ENCODE results near the gene FIGN. TPM values are rescaled to one million over a fixed set of nuclear protein-coding genes. Genes with fewer than 3 reads are reported as not detected.

FIGN gene
- total RNA-seq, 1 experiment from 2014 or later: 1.5 TPM

- DNase-seq (no peak), ATAC-seq (no peak)
- ChIA-PET POLR2A (ENCODE audit: unreplicated experiment) (no interaction called here), CTCF (no interaction called here)
- no peak overlapping the region for H3K27ac ChIP-seq (ENCODE audit: low read length)
- H3K4me3 ChIP-seq (ENCODE audit: low read length): no peak overlapping the region
- no peaks in the 10 kb centered on the region for H3K27me3 ChIP-seq (ENCODE audit: low read length)
- no peak overlapping the region for H3K4me2 ChIP-seq (ENCODE audit: low read length)
- H3K9me3 ChIP-seq (ENCODE audit: low read length): no peaks in the 10 kb centered on the region
- H2AFZ ChIP-seq (ENCODE audit: low read length): no peak overlapping the region
- H3K4me1 ChIP-seq (ENCODE audit: insufficient read depth, low read length): no peaks in the 10 kb centered on the region
- TF ChIP-seq CTCF (conservative IDR thresholded peaks at IDR 0.05; ENCODE audit: low read depth, low read length): peak; percentile 33; the same call in 1 of the 2 replicates
- TF ChIP-seq EZH2 (IDR thresholded peaks at IDR 0.05; ENCODE audit: low read length, unreplicated experiment): no peak
- no TSS peak for BruUV-seq (replicated peaks)
- no peaks in the 10 kb centered on the region for H4K20me1 ChIP-seq (ENCODE audit: low read length)
- no peaks in the 10 kb centered on the region for H3K36me3 ChIP-seq (ENCODE audit: low read depth, low read length)
- H3K9me2 ChIP-seq (replicated peaks; ENCODE audit: low read length): no peaks in the 10 kb centered on the region
- H3F3A ChIP-seq (ENCODE audit: low read length, unreplicated experiment): no peaks in the 10 kb centered on the region
- no peaks in the 10 kb centered on the region for H3K79me2 ChIP-seq (ENCODE audit: low read length)
- H3K9ac ChIP-seq (ENCODE audit: low read length): no peak overlapping the region
- intact Hi-C loops (cut with micrococcal nuclease): no loop called here
Measured at GRCh38 chr2:163644238-163644637, 91.6 kb downstream of the FIGN start.

GRCh38 chr2:163641986-163642385 lies 93.8 kb downstream of the FIGN start:
- H3K9me2 ChIP-seq (replicated peaks; ENCODE audit: low read length): no peaks in the 10 kb centered on the region
- H3K27me3 ChIP-seq (ENCODE audit: low read length): no peaks in the 10 kb centered on the region
- H3K9me3 ChIP-seq (ENCODE audit: low read length): no peaks in the 10 kb centered on the region
- TF ChIP-seq CTCF (conservative IDR thresholded peaks at IDR 0.05; ENCODE audit: low read depth, low read length) (no peak), EZH2phosphoT487 (IDR thresholded peaks at IDR 0.05; ENCODE audit: borderline replicate concordance, low read length) (no peak), EZH2 (IDR thresholded peaks at IDR 0.05; ENCODE audit: low read length, unreplicated experiment) (no peak)
- H3K4me1 ChIP-seq (ENCODE audit: insufficient read depth, low read length): no peaks in the 10 kb centered on the region
- no peaks in the 10 kb centered on the region for H4K20me1 ChIP-seq (ENCODE audit: low read length)
- no peaks in the 10 kb centered on the region for H3K36me3 ChIP-seq (ENCODE audit: low read depth, low read length)
- intact Hi-C loops (cut with micrococcal nuclease): no loop called here
- no TSS peak for BruUV-seq (replicated peaks)
- no peak overlapping the region for H3K4me2 ChIP-seq (ENCODE audit: low read length)
- ATAC-seq (no peak), DNase-seq (no peak)
- no peak overlapping the region for H2AFZ ChIP-seq (ENCODE audit: low read length)
- no peaks in the 10 kb centered on the region for H3F3A ChIP-seq (ENCODE audit: low read length, unreplicated experiment)
- H3K27ac ChIP-seq (ENCODE audit: low read length): no peak overlapping the region
- H3K79me2 ChIP-seq (ENCODE audit: low read length): no peaks in the 10 kb centered on the region
- no peak overlapping the region for H3K4me3 ChIP-seq (ENCODE audit: low read length)
- ChIA-PET CTCF (no interaction called here), POLR2A (ENCODE audit: unreplicated experiment) (no interaction called here)
- H3K9ac ChIP-seq (ENCODE audit: low read length): no peak overlapping the region

GRCh38 chr2:163640542-163641193 lies 95.1 kb downstream of the FIGN start:
- CTCF ChIA-PET: no interaction called here

More at GRCh38 chr2:163640542-163641193, 95.1 kb downstream of the FIGN start:
- BruUV-seq (replicated peaks): no TSS peak
- Histone ChIP-seq H2AFZ (ENCODE audit: low read length) (no peak overlapping the region), H3K9ac (ENCODE audit: low read length) (no peak overlapping the region), H3K4me3 (ENCODE audit: low read length) (no peak overlapping the region), H3K79me2 (ENCODE audit: low read length) (no peaks in the 10 kb centered on the region), H3K9me3 (ENCODE audit: low read length) (no peaks in the 10 kb centered on the region), H3K4me1 (ENCODE audit: insufficient read depth, low read length) (no peaks in the 10 kb centered on the region), H3K27ac (ENCODE audit: low read length) (no peak overlapping the region), H3F3A (ENCODE audit: low read length, unreplicated experiment) (no peaks in the 10 kb centered on the region), H3K27me3 (ENCODE audit: low read length) (no peaks in the 10 kb centered on the region), H3K36me3 (ENCODE audit: low read depth, low read length) (no peaks in the 10 kb centered on the region), H4K20me1 (ENCODE audit: low read length) (no peaks in the 10 kb centered on the region), H3K4me2 (ENCODE audit: low read length) (no peak overlapping the region), H3K9me2 (replicated peaks; ENCODE audit: low read length) (no peaks in the 10 kb centered on the region)
- ATAC-seq (no peak), DNase-seq (no peak)
- intact Hi-C loops (cut with micrococcal nuclease): no loop called here
- TF ChIP-seq EZH2phosphoT487 (IDR thresholded peaks at IDR 0.05; ENCODE audit: borderline replicate concordance, low read length) (no peak), EZH2 (IDR thresholded peaks at IDR 0.05; ENCODE audit: low read length, unreplicated experiment) (no peak), CTCF (conservative IDR thresholded peaks at IDR 0.05; ENCODE audit: low read depth, low read length) (no peak)
- POLR2A ChIA-PET (ENCODE audit: unreplicated experiment): no interaction called here
